Epithelial cell of esophagus (primary cell): ENCODE results near the gene MMADHC.

Experiments
- DNase-seq: peaks from one replicate; pipeline ENCODE4 v3.0.0; 2010; ENCODE audit warnings: low read depth
- H3K4me3 ChIP-seq: 2 replicates; pipeline ENCODE4 v1.5.1; 2011; ENCODE audit warnings: mild to moderate bottlenecking, low read length, control low read depth
- CTCF ChIP-seq: IDR thresholded peaks from 2 replicates; pipeline ENCODE4 v1.5.1; 2011; ENCODE audit warnings: low read depth, mild to moderate bottlenecking, low read length, control low read depth, inconsistent platforms; ENCODE audit not compliant: insufficient read depth; ENCODE audit errors: missing control alignments

The MMADHC gene

DNA sequence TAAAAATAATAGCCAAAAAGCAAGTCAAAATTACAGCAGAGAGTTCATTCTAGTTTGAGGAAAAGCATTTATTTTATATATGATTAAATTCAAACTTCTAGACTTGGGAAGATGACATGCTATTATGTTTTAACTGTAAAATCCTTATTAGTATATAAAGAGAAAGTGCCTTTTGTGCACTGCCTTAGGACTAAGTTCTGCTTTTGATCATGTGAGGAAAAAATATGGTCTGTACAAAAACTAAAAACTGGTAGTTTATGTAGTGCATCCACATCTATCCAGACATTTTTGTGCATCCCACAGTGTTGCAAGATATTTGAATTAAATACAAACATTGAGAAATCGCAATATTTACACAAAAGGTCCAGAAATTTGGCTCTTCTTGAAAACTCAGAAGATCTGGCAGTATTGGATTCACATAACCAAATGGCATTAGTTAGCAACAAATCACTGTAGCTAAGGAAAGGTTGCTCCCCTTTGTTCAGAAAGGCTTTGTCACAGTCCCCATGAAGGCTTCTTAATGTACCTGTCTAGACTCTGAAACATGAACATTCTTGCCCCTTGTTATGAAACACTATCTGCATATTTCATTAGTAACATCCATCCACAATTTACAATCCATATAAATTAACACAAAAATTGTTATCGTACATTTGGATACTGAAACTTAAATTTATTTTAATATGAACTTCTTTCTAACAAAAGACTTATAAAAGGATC lies 2.2 kb downstream of the MMADHC start:
- no peak for TF ChIP-seq CTCF
- DNase-seq = peak; percentile 74
- peak overlapping the region; percentile 97 for H3K4me3 ChIP-seq

DNA sequence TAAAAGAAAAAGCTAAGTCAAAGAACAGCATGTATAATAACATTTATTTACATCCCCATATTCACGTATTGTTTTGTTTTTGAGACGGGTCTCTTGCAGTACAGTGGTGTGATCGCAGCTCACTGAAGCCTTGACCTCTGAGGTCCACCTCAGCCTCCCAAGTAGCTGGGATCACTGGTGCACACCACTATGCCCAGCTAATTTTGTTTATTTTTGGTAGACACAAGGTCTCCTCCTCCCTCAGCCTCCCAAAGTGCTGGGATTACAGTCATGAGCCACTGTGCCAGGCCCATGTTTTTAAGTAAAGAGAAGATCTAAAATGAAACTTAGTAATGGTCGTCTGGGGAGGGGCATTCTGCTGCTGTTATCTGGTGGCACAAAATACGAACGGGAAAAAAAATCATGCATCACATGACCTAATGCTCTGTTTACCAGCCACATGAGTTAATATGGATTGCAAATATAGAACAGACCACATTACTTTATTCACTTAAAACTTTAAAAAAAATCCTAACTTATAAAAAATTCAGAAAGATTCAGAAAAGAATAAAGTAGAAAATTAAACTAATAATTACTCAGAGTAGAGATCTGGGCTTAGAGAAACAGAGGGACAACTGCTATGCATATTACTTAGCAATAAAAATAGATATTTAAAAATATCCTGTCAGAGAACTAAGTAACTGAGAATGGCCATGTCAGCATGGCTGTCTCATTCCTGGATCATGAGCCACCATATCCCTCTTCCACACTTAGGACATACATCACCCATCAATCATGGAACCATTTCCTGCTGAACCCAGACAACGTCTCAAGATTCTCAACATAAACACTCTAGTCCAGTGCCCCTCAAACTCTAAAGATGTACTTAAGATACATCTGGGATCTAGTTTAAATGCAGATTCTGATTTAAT lies 7.3 kb downstream of the MMADHC start:
- H3K4me3 ChIP-seq = no peak overlapping the region
- no peak for TF ChIP-seq CTCF
- peak; percentile 37 for DNase-seq

DNA sequence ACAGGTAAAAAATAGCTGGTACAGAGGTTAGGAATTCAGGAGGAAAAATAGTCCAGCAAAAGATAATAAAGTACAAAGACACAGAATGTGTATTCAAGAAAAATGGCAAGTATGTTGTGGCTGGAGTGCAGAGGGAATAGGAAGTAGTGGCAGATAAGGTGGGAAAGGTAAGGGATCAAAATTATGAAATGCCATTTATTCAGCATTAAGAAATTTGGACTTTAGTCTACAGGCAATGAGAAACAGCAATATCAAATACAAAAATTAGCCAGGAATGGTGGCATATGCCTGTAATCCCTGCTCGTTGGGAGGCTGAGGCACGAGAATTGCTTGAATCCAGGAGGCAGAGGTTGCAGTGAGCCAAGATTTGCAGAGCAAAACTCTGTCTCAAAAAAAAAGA lies 10.3 kb downstream of the MMADHC start:
- no peak overlapping the region for H3K4me3 ChIP-seq
- no peak for TF ChIP-seq CTCF
- no peak for DNase-seq

DNA sequence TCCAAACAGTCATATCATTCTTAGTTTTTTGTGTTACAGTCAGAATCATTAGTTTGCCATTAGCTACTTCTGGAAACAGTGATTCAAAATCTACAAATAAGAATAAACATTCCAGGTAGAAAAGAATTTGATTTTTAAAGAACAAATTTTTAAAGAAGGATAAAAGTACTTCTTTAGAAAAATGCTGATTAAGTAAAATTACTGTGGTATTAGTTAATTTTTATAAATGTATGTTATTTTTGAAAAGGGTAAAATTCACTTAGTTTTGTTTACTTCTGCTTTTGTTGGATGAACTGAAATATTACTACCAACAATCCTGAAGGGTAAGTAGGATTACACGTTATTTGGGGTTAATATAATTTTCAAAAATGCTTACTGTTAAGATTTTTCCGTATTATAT lies 11.8 kb downstream of the MMADHC start:
- TF ChIP-seq CTCF = no peak
- DNase-seq = no peak
- H3K4me3 ChIP-seq = no peak overlapping the region

GRCh38 chr2:149575277-149575676 lies 12.3 kb downstream of the MMADHC start:
- no peak for DNase-seq
- no peak overlapping the region for H3K4me3 ChIP-seq
- no peak for TF ChIP-seq CTCF

DNA sequence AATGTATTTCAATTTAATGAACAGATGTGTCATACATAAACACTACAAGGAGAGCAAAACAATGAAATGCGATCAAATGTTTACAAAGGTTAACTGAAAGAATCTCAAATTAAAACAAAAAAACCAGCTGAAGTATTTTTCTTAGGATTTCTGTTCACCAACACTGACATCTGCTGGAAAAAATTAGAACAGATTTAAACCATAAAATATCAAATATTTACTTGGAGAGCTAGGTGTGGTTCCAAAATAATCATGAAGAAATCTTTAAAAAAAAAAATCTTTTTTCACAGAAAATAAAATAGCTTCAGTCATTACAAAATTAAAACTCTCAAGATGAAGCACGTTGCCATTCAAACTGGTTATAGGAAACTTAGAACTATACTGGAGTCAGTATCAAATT lies 13.8 kb downstream of the MMADHC start:
- TF ChIP-seq CTCF = peak; percentile 18
- no peak overlapping the region for H3K4me3 ChIP-seq
- DNase-seq = no peak
